ENCODE measurements around the gene SERPINB1.

DNA sequence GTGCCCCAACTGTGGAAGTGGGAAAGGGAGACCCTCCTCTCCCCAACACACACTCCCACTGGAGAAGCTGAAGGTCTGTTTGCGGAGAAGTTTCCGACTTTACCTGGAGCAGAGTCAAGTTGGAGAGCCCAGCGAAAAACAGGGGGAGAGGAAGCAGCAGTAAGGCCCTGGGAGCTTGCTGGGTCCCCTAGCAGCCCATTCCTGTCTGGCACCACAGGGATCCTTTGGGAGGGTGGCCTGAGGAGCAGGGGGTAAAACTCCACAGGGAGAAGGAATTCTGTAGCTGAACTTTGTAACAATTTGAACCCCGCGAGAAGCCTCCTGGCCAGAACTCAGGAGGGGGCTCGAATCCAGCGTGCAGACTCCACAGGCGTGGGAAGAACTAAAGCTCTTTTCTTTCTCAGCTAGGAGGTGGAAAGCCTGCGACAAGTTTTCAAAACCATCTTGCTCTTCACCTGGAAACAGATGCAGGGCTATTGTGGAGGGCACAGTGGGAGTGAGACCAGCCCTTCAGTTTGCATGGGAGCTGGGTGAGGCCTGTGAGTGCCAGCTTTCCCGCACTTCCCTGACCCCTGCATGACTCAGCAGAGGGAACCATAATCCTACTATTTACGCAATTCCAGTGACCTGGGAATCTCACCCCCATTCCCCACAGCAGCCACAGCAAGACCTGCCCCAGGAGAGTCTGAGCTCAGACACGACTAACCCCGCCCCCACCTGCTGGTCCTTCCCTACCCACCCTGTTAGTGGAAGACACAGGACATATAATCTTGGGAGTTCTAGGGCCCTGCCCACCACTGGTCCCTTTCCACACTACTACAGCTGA is 35.6 kb upstream of the SERPINB1 start:
- TF ChIP-seq, protein P1, sequence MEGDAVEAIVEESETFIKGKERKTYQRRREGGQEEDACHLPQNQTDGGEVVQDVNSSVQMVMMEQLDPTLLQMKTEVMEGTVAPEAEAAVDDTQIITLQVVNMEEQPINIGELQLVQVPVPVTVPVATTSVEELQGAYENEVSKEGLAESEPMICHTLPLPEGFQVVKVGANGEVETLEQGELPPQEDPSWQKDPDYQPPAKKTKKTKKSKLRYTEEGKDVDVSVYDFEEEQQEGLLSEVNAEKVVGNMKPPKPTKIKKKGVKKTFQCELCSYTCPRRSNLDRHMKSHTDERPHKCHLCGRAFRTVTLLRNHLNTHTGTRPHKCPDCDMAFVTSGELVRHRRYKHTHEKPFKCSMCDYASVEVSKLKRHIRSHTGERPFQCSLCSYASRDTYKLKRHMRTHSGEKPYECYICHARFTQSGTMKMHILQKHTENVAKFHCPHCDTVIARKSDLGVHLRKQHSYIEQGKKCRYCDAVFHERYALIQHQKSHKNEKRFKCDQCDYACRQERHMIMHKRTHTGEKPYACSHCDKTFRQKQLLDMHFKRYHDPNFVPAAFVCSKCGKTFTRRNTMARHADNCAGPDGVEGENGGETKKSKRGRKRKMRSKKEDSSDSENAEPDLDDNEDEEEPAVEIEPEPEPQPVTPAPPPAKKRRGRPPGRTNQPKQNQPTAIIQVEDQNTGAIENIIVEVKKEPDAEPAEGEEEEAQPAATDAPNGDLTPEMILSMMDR (conservative IDR thresholded peaks at IDR 0.05; ENCODE audit: low read depth, low read length): no peak
- no peak for TF ChIP-seq EZH2 (IDR thresholded peaks at IDR 0.05; ENCODE audit: low read length, unreplicated experiment)
- no peak for TF ChIP-seq EZH2phosphoT487 (IDR thresholded peaks at IDR 0.05; ENCODE audit: borderline replicate concordance, low read length)

All from PC-3 (cell line).